HL-60 (cell line): ENCODE results near the gene FAM83E.

ENCODE experiments used
- DNase-seq, 2 experiments: peaks; one replicate each; pipeline ENCODE4 v3.0.0-alpha.2; 2010 to 2020; ENCODE audit warnings: low read depth in 1 of 2, low spot score in 1 of 2
- H3K27ac ChIP-seq: fragments of 250-450 bp; sonication (Bioruptor Pico); replicated peaks from 2 replicates; pipeline ENCODE4 v1.5.1; 2020; ENCODE audit warnings: mild to moderate bottlenecking, moderate library complexity
- H3K27me3 ChIP-seq: fragments of 250-450 bp; sonication (Bioruptor Pico); 2 replicates; pipeline ENCODE4 v1.5.1; 2021; ENCODE audit warnings: mild to moderate bottlenecking, moderate library complexity; ENCODE audit not compliant: insufficient read depth, poor library complexity, severe bottlenecking
- H3K4me3 ChIP-seq: replicated peaks from 2 replicates; pipeline ENCODE4 v1.5.1; 2011; ENCODE audit warnings: mild to moderate bottlenecking, control low read depth, low read length; ENCODE audit not compliant: insufficient read depth
- CTCF ChIP-seq: IDR thresholded peaks from one replicate; pipeline ENCODE4 v1.5.1; 2011; ENCODE audit warnings: low read length, control low read depth, inconsistent platforms; ENCODE audit not compliant: insufficient read depth
- GABPA ChIP-seq: IDR thresholded peaks from 2 replicates; pipeline ENCODE4 v1.6.1; 2012; ENCODE audit warnings: low read depth
- POLR2AphosphoS5 ChIP-seq: IDR thresholded peaks from 2 replicates; pipeline ENCODE4 v1.6.1; 2012; ENCODE audit warnings: low read depth
- SPI1 ChIP-seq: IDR thresholded peaks from 2 replicates; pipeline ENCODE4 v1.6.1; 2012; ENCODE audit warnings: low read depth, mild to moderate bottlenecking, borderline replicate concordance
- TF ChIP-seq, protein P1 (sequence below): IDR thresholded peaks from 2 replicates; pipeline ENCODE4 v1.6.1; 2012; ENCODE audit warnings: low read depth; ENCODE audit not compliant: insufficient replicate concordance

The FAM83E gene

GRCh38 chr19:48573163-48573505 is 41.7 kb downstream of the FAM83E start:
- DNase-seq: no peak
- TF ChIP-seq, protein P1, sequence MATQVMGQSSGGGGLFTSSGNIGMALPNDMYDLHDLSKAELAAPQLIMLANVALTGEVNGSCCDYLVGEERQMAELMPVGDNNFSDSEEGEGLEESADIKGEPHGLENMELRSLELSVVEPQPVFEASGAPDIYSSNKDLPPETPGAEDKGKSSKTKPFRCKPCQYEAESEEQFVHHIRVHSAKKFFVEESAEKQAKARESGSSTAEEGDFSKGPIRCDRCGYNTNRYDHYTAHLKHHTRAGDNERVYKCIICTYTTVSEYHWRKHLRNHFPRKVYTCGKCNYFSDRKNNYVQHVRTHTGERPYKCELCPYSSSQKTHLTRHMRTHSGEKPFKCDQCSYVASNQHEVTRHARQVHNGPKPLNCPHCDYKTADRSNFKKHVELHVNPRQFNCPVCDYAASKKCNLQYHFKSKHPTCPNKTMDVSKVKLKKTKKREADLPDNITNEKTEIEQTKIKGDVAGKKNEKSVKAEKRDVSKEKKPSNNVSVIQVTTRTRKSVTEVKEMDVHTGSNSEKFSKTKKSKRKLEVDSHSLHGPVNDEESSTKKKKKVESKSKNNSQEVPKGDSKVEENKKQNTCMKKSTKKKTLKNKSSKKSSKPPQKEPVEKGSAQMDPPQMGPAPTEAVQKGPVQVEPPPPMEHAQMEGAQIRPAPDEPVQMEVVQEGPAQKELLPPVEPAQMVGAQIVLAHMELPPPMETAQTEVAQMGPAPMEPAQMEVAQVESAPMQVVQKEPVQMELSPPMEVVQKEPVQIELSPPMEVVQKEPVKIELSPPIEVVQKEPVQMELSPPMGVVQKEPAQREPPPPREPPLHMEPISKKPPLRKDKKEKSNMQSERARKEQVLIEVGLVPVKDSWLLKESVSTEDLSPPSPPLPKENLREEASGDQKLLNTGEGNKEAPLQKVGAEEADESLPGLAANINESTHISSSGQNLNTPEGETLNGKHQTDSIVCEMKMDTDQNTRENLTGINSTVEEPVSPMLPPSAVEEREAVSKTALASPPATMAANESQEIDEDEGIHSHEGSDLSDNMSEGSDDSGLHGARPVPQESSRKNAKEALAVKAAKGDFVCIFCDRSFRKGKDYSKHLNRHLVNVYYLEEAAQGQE: no peak
- no peak for TF ChIP-seq CTCF
- no peak for TF ChIP-seq SPI1
- no peak for TF ChIP-seq POLR2AphosphoS5
- TF ChIP-seq GABPA: no peak
- H3K4me3 ChIP-seq: no peak overlapping the region
- no peak overlapping the region for H3K27ac ChIP-seq
- H3K27me3 ChIP-seq: no peaks in the 10 kb centered on the region

- DNase-seq: no peak
- Histone ChIP-seq H3K27ac (no peak overlapping the region), H3K27me3 (no peaks in the 10 kb centered on the region), H3K4me3 (no peak overlapping the region)
- TF ChIP-seq, protein P1: no peak
- no peak for TF ChIP-seq CTCF
Observed at GRCh38 chr19:48571378-48572162, 43.3 kb downstream of the FAM83E start.

- DNase-seq: no peak
- TF ChIP-seq CTCF: no peak
- no peak for TF ChIP-seq POLR2AphosphoS5
- no peak for TF ChIP-seq GABPA
- TF ChIP-seq, protein P1: no peak
- no peak for TF ChIP-seq SPI1
- Histone ChIP-seq H3K4me3 (no peak overlapping the region), H3K27ac (no peak overlapping the region), H3K27me3 (no peaks in the 10 kb centered on the region)
Observed at GRCh38 chr19:48569814-48570213, 45.1 kb downstream of the FAM83E start.
